Fibroblast of mammary gland (primary cell): ENCODE results near the gene SLC8A1.

ENCODE experiments used
- DNase-seq: peaks from one replicate; pipeline ENCODE4 v3.0.0-alpha.2; 2010; ENCODE audit warnings: low read depth
- H3K4me3 ChIP-seq: 2 replicates; pipeline ENCODE4 v1.5.1; 2011; ENCODE audit warnings: low read depth, mild to moderate bottlenecking, low read length, moderate library complexity; ENCODE audit not compliant: control insufficient read depth
- CTCF ChIP-seq: conservative IDR thresholded peaks from 2 replicates; pipeline ENCODE4 v1.5.1; 2011; ENCODE audit warnings: low read depth, low read length, inconsistent platforms; ENCODE audit not compliant: control insufficient read depth, insufficient read depth

Gene SLC8A1

GRCh38 chr2:40049781-40050180, 402.1 kb downstream of the SLC8A1 start:
- no peak for TF ChIP-seq CTCF
- H3K4me3 ChIP-seq = no peak overlapping the region
- no peak for DNase-seq

GRCh38 chr2:40048506-40048905, 403.4 kb downstream of the SLC8A1 start:
- DNase-seq = no peak
- H3K4me3 ChIP-seq = no peak overlapping the region
- no peak for TF ChIP-seq CTCF

DNA sequence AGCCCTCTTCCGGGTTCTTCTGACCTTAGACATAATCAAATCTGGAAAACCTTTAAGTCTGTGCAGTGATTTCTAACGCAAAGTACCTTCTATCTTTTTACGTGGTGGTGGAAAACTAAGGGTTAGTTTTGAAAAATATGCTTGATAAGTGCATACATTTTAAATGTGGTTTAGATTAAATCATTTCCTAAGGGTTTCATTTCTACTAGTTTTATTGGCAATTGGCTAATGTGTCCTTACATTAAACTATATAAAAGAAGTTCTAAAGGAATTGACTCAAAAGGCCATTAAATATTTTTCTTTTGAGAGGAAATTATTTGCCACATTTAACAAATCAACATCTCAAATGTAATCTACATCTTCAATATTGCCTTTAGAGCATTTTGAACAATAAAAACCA, 404.5 kb downstream of the SLC8A1 start:
- no peak for TF ChIP-seq CTCF
- DNase-seq = no peak
- no peak overlapping the region for H3K4me3 ChIP-seq
